ENCODE measurements around the gene SRPX.

- TF ChIP-seq CTCF (conservative IDR thresholded peaks at IDR 0.05) (no peak), ZFX (IDR thresholded peaks at IDR 0.05) (no peak)
Observed at GRCh38 chrX:38117485-38117884, 103.2 kb downstream of the SRPX start.
